Muscle of leg (tissue), 11 donors: ENCODE data around the gene AP2S1. TPM values are rescaled to one million over a fixed set of nuclear protein-coding genes. Genes with fewer than 3 reads are reported as not detected.
"Not testable (repeated sequence)": the region's sequence is repeated elsewhere in the genome, so short reads cannot be mapped to it uniquely, and the experiment has no call there.

ENCODE experiments used
- DNase-seq: peaks from one replicate; pipeline ENCODE4 v3.0.0; 2013
- H3K27ac ChIP-seq: one replicate; pipeline ENCODE4 v1.5.1; 2013; ENCODE audit warnings: mild to moderate bottlenecking, low read length, control low read depth
- H3K27me3 ChIP-seq: one replicate; pipeline ENCODE4 v1.6.1; 2013; ENCODE audit warnings: low read length; ENCODE audit not compliant: control insufficient read depth, insufficient read depth
- H3K36me3 ChIP-seq: one replicate; pipeline ENCODE4 v1.6.1; 2013; ENCODE audit warnings: low read length; ENCODE audit not compliant: control insufficient read depth, insufficient read depth
- H3K4me1 ChIP-seq: one replicate; pipeline ENCODE4 v1.6.1; 2013; ENCODE audit warnings: low read length; ENCODE audit not compliant: control insufficient read depth, insufficient read depth
- H3K4me3 ChIP-seq: one replicate; pipeline ENCODE4 v1.5.1; 2013; ENCODE audit warnings: low read length, control low read depth
- H3K9me3 ChIP-seq: replicated peaks from 2 replicates; pipeline ENCODE4 v1.6.1; 2013; ENCODE audit warnings: low read depth, low read length; ENCODE audit not compliant: control insufficient read depth
- WGBS: methylation state at CpG from one replicate; pipeline ENCODE4 v1.1.5; 2013; ENCODE audit warnings: missing lambda C conversion rate; ENCODE audit not compliant: insufficient coverage; 5-methylcytosine and 5-hydroxymethylcytosine counted together
- polyA plus RNA-seq, 8 donors: library from polyadenylated mRNA; unstranded; fragments of 120-200 nt; gene quantifications; one replicate each; pipeline versions ENCODE4 v1.2.1 to v1.2.3, GENCODE V29; 2013; ENCODE audit warnings: inconsistent platforms in 1 of 8, low replicate concordance in 1 of 8; ENCODE audit not compliant: insufficient read length in 8 of 8, insufficient read depth in 1 of 8
- total RNA-seq: library from RNA; stranded (reverse); fragments of 120-200 nt; gene quantifications from one replicate; pipeline ENCODE4 v1.2.4, GENCODE V29; 2013

AP2S1 gene
- total and polyA plus RNA-seq, 9 donors, result 52.8 to 72.3 (median 67.3) TPM

GRCh38 chr19:46828484-46828883, 22.2 kb downstream of the AP2S1 start:
- WGBS, result no CpG with 5 or more reads among the region's 5 CpGs
- no peaks in the 10 kb centered on the region for H3K9me3 ChIP-seq
- peaks cover 5% of the 10 kb centered on the region for H3K4me1 ChIP-seq
- no peak overlapping the region for H3K27ac ChIP-seq
- no peaks in the 10 kb centered on the region for H3K36me3 ChIP-seq
- DNase-seq, result no peak
- H3K27me3 ChIP-seq, result no peaks in the 10 kb centered on the region
- no peak overlapping the region for H3K4me3 ChIP-seq

GRCh38 chr19:46825731-46826055, 25.0 kb downstream of the AP2S1 start:
- 82% methylated on average over 3 of the region's 5 CpGs for WGBS
- no peak for DNase-seq
- H3K4me3 ChIP-seq, result no peak overlapping the region
- H3K27me3 ChIP-seq, result no peaks in the 10 kb centered on the region
- H3K9me3 ChIP-seq, result no peaks in the 10 kb centered on the region
- H3K27ac ChIP-seq, result no peak overlapping the region
- H3K4me1 ChIP-seq, result peaks cover 19% of the 10 kb centered on the region
- no peaks in the 10 kb centered on the region for H3K36me3 ChIP-seq

GRCh38 chr19:46824890-46825730, 25.5 kb downstream of the AP2S1 start:
- Histone ChIP-seq H3K4me1 (peaks cover 22% of the 10 kb centered on the region), H3K36me3 (no peaks in the 10 kb centered on the region), H3K9me3 (no peaks in the 10 kb centered on the region), H3K4me3 (no peak overlapping the region), H3K27ac (no peak overlapping the region), H3K27me3 (no peaks in the 10 kb centered on the region)
- DNase-seq, result peak; percentile 41
- 87% methylated on average over 9 of the region's 21 CpGs for WGBS

GRCh38 chr19:46823049-46823448, 27.6 kb downstream of the AP2S1 start:
- H3K27ac ChIP-seq, result no peak overlapping the region
- H3K4me1 ChIP-seq, result peaks cover 22% of the 10 kb centered on the region
- no peak for DNase-seq
- no peaks in the 10 kb centered on the region for H3K9me3 ChIP-seq
- no peaks in the 10 kb centered on the region for H3K36me3 ChIP-seq
- 83% methylated on average over 4 of the region's 6 CpGs for WGBS
- no peak overlapping the region for H3K4me3 ChIP-seq
- H3K27me3 ChIP-seq, result no peaks in the 10 kb centered on the region

GRCh38 chr19:46822410-46822787, 28.2 kb downstream of the AP2S1 start:
- not testable (repeated sequence) for H3K36me3 ChIP-seq, H3K27me3 ChIP-seq, H3K4me3 ChIP-seq, H3K9me3 ChIP-seq, DNase-seq
- 60% methylated on average over 1 of the region's 4 CpGs for WGBS
- Histone ChIP-seq H3K4me1 (peaks cover 22% of the 10 kb centered on the region), H3K27ac (peak overlapping the region; percentile 20)

GRCh38 chr19:46821512-46822409, 28.9 kb downstream of the AP2S1 start:
- Histone ChIP-seq H3K4me3 (no peak overlapping the region), H3K4me1 (peaks cover 20% of the 10 kb centered on the region), H3K27me3 (no peaks in the 10 kb centered on the region), H3K36me3 (no peaks in the 10 kb centered on the region), H3K27ac (peak overlapping the region; percentile 20), H3K9me3 (no peaks in the 10 kb centered on the region)
- peak; percentile 55 for DNase-seq
- WGBS, result 56% methylated on average over 14 of the region's 18 CpGs

- H3K36me3 ChIP-seq, result no peaks in the 10 kb centered on the region
- H3K9me3 ChIP-seq, result no peaks in the 10 kb centered on the region
- H3K27ac ChIP-seq, result no peak overlapping the region
- peaks cover 18% of the 10 kb centered on the region for H3K4me1 ChIP-seq
- DNase-seq, result no peak
- 94% methylated on average over 2 of the region's 2 CpGs for WGBS
- no peak overlapping the region for H3K4me3 ChIP-seq
- no peaks in the 10 kb centered on the region for H3K27me3 ChIP-seq
Observed at GRCh38 chr19:46818812-46819211, 31.8 kb downstream of the AP2S1 start.

- Histone ChIP-seq H3K9me3 (no peaks in the 10 kb centered on the region), H3K4me3 (no peak overlapping the region), H3K27ac (no peak overlapping the region), H3K27me3 (no peaks in the 10 kb centered on the region), H3K36me3 (no peaks in the 10 kb centered on the region), H3K4me1 (peaks cover 13% of the 10 kb centered on the region)
- WGBS, result 66% methylated on average over 11 of the region's 18 CpGs
- DNase-seq, result no peak
Observed at GRCh38 chr19:46815833-46816627, 34.6 kb downstream of the AP2S1 start.

- 67% methylated on average over 2 of the region's 7 CpGs for WGBS
- H3K4me1 ChIP-seq, result peaks cover 6% of the 10 kb centered on the region
- no peak overlapping the region for H3K27ac ChIP-seq
- H3K36me3 ChIP-seq, result no peaks in the 10 kb centered on the region
- DNase-seq, result peak; percentile 58
- no peak overlapping the region for H3K4me3 ChIP-seq
- H3K27me3 ChIP-seq, result no peaks in the 10 kb centered on the region
- no peaks in the 10 kb centered on the region for H3K9me3 ChIP-seq
Observed at GRCh38 chr19:46813839-46814358, 36.7 kb downstream of the AP2S1 start.
